ENCODE measurements around the gene ALK.

GRCh38 chr2:29353403-29353991, 567.9 kb downstream of the ALK start:
- TF ChIP-seq EZH2 (IDR thresholded peaks at IDR 0.05; ENCODE audit: borderline replicate concordance, insufficient read depth, low read depth, low read length, poor library complexity, severe bottlenecking) (no peak), CTCF (IDR thresholded peaks at IDR 0.05) (no peak)
